Panc1 (cell line): ENCODE measurements around the gene UBALD2. TPM values are rescaled to one million over a fixed set of nuclear protein-coding genes. Genes with fewer than 3 reads are reported as not detected.

Source experiments
- ATAC-seq: fragments of 200-7000 bp; cut with Tn5 transposase; 2 replicates; pipeline ENCODE4 v1.9.1; 2020; ENCODE audit warnings: mild to moderate bottlenecking, moderate library complexity
- BruUV-seq: library from RNA; stranded (reverse); fragments of 400-500 nt; replicated peaks from 2 replicates; lab custom pipeline; 2021; lab: Mats Ljungman, UMichigan
- CTCF ChIA-PET: fragments of 300-600 bp; sonication (Branson Sonifier 250); formaldehyde crosslinking; loops from one replicate; lab custom pipeline; 2022; ENCODE audit warnings: antibody characterized with exemption; lab: Charles Lee
- POLR2A ChIA-PET: fragments of 300-600 bp; sonication (Branson Sonifier 250); formaldehyde crosslinking; loops from one replicate; lab custom pipeline; 2022; ENCODE audit warnings: antibody characterized with exemption; lab: Charles Lee
- DNase-seq: peaks from one replicate; pipeline ENCODE4 v3.0.0-alpha.2; 2010; ENCODE audit warnings: low read depth, low spot score
- H3K27ac ChIP-seq: 2 replicates; pipeline ENCODE4 v1.5.1; 2011; ENCODE audit warnings: mild to moderate bottlenecking, low read length, inconsistent platforms
- H3K27me3 ChIP-seq: fragments of 200-500 bp; sonication (Bioruptor generic); 2 replicates; pipeline ENCODE4 v1.6.0; 2014; ENCODE audit warnings: low read length, inconsistent platforms; ENCODE audit not compliant: control insufficient read depth, insufficient read depth
- H3K36me3 ChIP-seq: fragments of 200-500 bp; sonication (Bioruptor generic); 2 replicates; pipeline ENCODE4 v1.5.1; 2014; ENCODE audit warnings: inconsistent platforms, mild to moderate bottlenecking, low read length, moderate library complexity; ENCODE audit not compliant: control insufficient read depth, insufficient read depth
- H3K4me1 ChIP-seq: 2 replicates; pipeline ENCODE4 v1.5.1; 2011; ENCODE audit warnings: inconsistent platforms, mild to moderate bottlenecking, low read length, moderate library complexity; ENCODE audit not compliant: control insufficient read depth, insufficient read depth
- H3K4me3 ChIP-seq, 2 experiments: 2 replicates each; pipeline ENCODE4 v1.5.1; 2011 to 2012; ENCODE audit warnings: low read depth in 2 of 2, low read length in 2 of 2, mild to moderate bottlenecking in 2 of 2, inconsistent platforms in 1 of 2, moderate library complexity in 1 of 2
- H3K9me3 ChIP-seq: fragments of 200-500 bp; sonication (Bioruptor generic); 2 replicates; pipeline ENCODE4 v1.5.1; 2014; ENCODE audit warnings: low read depth, mild to moderate bottlenecking, inconsistent platforms, low read length, moderate library complexity; ENCODE audit not compliant: control insufficient read depth, insufficient read depth
- CTCF ChIP-seq: fragments of 450-650 bp; IDR thresholded peaks from 2 replicates; pipeline ENCODE4 v1.5.1; 2017; ENCODE audit warnings: mild to moderate bottlenecking
- POLR2AphosphoS5 ChIP-seq: IDR thresholded peaks from 2 replicates; pipeline ENCODE4 v1.6.1; 2012; ENCODE audit warnings: mild to moderate bottlenecking, low read depth, low read length, moderate library complexity
- REST ChIP-seq, 2 experiments: IDR thresholded peaks; 2 replicates each; pipeline ENCODE4 v1.6.1; 2011 to 2012; ENCODE audit warnings: low read depth in 2 of 2, control low read depth in 1 of 2, low read length in 1 of 2, mild to moderate bottlenecking in 1 of 2, moderate library complexity in 1 of 2; ENCODE audit not compliant: insufficient read depth in 1 of 2
- SIN3A ChIP-seq: IDR thresholded peaks from 2 replicates; pipeline ENCODE4 v1.6.1; 2012; ENCODE audit warnings: low read depth, mild to moderate bottlenecking, low read length, moderate library complexity, borderline replicate concordance; ENCODE audit not compliant: insufficient read depth
- TCF7L2 ChIP-seq: IDR thresholded peaks from 2 replicates; pipeline ENCODE4 v1.6.1; 2011; ENCODE audit warnings: mild to moderate bottlenecking, low read depth, low read length, inconsistent platforms
- in situ Hi-C: cut with HindIII; loops from 2 replicates; pipeline ENCODE4 v1.10.0; 2016; ENCODE audit warnings: low sequenced_read_pairs, low pct_unique_long_range_greater_than_20kb
- intact Hi-C: fragments of 100-400 bp; cut with micrococcal nuclease; formaldehyde crosslinking; loops from one replicate; pipeline ENCODE4 v1.10.0; 2022; ENCODE audit not compliant: unreplicated experiment
- total RNA-seq: library from RNA; stranded (reverse); gene quantifications from one replicate; pipeline ENCODE4 v1.2.1, GENCODE V29; 2021; ENCODE audit not compliant: unreplicated experiment

UBALD2 gene
- total RNA-seq, 1 experiment from 2014 or later = 30.0 TPM

GRCh38 chr17:76318586-76318985 is 53.4 kb downstream of the UBALD2 start:
- in situ Hi-C loops (no loop called here), intact Hi-C loops (no loop called here)
- ATAC-seq = no peak
- ChIA-PET CTCF (interaction anchor here (0.6 kb wide), 1 partner anchor 109 kb away, joined by 3 read pairs; no protein-coding TSS in a partner anchor), POLR2A (no interaction called here)
- no peaks in the 10 kb centered on the region for H3K4me1 ChIP-seq
- no peak for DNase-seq
- no peak overlapping the region for H3K27ac ChIP-seq
- H3K36me3 ChIP-seq = peaks cover 4% of the 10 kb centered on the region; the same call in 1 of the 2 replicates
- no peak overlapping the region for H3K4me3 ChIP-seq
- TF ChIP-seq TCF7L2 = no peak
- no peak for TF ChIP-seq CTCF
- no peak for TF ChIP-seq SIN3A
- TF ChIP-seq POLR2AphosphoS5 = no peak
- TF ChIP-seq REST (IDR thresholded peaks at IDR 0.05; ENCODE audit: insufficient read depth in 1 of 2, low read depth in 2 of 2, low read length in 1 of 2) = no peak
- no peaks in the 10 kb centered on the region for H3K9me3 ChIP-seq
- H3K27me3 ChIP-seq = no peaks in the 10 kb centered on the region
- no TSS peak for BruUV-seq

Other genes starting within 250 kb of the UBALD2 start
- 36.4 TPM for gene EVPL, start 238.0 kb upstream of the UBALD2 start, total RNA-seq
- 100 TPM for gene SRP68, start 192.8 kb upstream of the UBALD2 start, total RNA-seq
- gene GALR2, start 190.6 kb upstream of the UBALD2 start, total RNA-seq = 0.41 TPM
- not detected for gene ZACN, start 186.2 kb upstream of the UBALD2 start, total RNA-seq
- 190 TPM for gene EXOC7, start 161.6 kb upstream of the UBALD2 start, total RNA-seq
- 0.28 TPM for gene FOXJ1, start 124.1 kb upstream of the UBALD2 start, total RNA-seq
- gene RNF157, start 24.9 kb upstream of the UBALD2 start, total RNA-seq = 4.0 TPM
- 0.92 TPM for gene QRICH2, start 42.9 kb downstream of the UBALD2 start, total RNA-seq
- 99.6 TPM for gene PRPSAP1, start 88.6 kb downstream of the UBALD2 start, total RNA-seq
- gene SPHK1, start 119.3 kb downstream of the UBALD2 start, total RNA-seq = 18.2 TPM
- 47.5 TPM for gene UBE2O, start 187.8 kb downstream of the UBALD2 start, total RNA-seq
- not detected for gene AANAT, start 202.3 kb downstream of the UBALD2 start, total RNA-seq
- 67.8 TPM for gene RHBDF2, start 236.1 kb downstream of the UBALD2 start, total RNA-seq